ENCODE data around the gene LRRC75A.

The LRRC75A gene

DNA sequence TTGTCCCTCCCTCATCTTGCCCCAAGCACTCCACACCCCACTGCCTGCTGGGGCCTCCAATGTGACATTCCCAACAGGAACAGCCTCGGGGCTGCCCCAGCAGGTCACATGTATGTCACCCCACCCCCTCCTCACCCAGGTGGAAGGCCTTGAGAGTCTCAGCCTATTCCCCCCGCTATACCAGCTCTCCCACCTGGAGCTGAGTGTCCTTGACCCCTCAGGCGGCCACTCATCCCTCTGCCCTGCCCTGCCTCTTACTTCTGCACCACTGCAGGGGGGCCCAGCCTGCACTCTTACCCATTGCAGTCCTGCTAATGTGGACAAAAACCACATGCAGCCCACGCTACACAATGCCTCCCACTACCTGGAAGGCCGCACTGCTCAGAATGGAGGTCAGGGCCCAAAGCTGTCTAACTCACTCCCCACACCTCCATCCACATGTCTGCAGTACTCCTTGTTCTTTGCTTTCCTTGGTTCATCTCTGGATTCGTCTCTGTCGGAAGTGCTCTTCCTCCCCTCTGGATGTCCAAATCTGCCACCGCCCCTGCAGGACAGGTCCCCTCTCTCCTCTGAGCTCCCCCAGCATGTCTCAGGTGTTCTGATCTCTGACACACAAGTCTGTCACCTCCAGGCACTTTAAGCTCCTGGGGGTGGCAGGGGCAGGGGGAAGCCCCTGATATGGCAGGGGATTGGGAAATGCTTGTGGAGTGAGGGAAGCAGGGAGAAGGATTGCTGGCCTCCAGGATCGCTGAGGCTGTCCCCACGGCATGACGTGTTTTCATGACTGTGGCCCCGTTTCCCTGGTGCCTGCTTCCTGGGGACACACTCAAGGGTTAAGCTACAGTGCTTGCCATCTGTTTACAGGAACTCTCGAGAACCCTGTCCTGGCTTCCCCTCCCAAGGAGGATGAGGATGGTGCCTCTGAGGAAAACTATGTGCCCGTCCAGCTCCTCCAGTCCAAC is 55.8 kb downstream of the LRRC75A start:
- no peak for DNase-seq (ENCODE audit: low read depth in 1 of 2, low spot score in 1 of 2)

DNA sequence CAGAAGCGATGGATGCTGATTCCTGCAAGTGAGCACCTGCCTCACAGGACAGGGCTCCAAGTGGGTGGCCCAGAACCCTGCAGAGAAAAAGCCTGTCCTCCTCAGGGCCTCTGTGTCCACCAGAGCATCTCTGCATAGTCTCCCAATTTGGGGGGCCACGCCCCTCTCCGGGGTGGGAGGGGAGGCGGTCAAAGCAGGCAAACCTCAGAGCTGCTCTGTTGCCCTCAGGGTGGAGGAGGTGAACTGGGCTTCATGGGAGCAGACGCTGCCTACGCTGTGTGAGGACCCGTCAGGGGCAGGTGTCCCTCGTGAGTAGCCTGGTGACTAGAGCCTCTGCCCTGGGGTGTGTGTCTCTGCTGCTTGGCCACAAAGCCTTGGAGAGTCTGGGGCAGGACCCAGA is 57.3 kb downstream of the LRRC75A start:
- DNase-seq (ENCODE audit: low read depth in 1 of 2, low spot score in 1 of 2) = no peak

DNA sequence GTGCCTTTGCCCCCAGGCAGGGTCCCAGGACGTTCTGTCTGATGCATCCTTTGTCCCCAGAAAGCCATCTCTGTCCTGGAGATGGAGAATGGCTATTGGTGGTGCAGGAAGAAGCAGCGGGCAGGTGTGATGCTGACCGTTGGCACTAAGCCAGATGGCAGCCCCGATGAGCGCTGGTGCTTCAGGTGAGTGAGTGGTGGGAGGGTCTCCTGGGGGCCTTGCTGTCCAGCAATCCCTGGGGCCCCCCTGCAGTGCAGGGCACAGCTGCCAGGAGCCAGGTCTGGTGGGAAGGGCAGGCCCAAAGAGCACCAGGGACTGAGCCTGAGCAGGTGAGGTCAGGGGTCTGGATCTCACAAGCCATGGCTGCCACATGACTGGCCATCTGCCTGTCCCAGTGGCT is 58.5 kb downstream of the LRRC75A start:
- no peak for DNase-seq (ENCODE audit: low read depth in 1 of 2, low spot score in 1 of 2)

DNA sequence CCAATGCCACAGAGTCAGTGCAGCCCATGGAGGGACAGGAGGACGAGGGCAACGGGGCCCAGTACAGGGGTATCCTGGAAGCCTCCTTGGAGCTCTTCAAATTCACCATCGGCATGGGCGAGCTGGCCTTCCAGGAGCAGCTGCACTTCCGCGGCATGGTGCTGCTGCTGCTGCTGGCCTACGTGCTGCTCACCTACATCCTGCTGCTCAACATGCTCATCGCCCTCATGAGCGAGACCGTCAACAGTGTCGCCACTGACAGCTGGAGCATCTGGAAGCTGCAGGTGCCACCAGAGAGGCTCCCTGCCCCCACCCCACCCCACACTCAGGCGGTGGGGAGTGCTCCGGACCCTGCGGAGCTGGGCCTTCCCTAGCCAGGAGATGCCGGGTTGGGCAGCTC is 60.0 kb downstream of the LRRC75A start:
- no peak for DNase-seq (ENCODE audit: low read depth in 1 of 2, low spot score in 1 of 2)

DNA sequence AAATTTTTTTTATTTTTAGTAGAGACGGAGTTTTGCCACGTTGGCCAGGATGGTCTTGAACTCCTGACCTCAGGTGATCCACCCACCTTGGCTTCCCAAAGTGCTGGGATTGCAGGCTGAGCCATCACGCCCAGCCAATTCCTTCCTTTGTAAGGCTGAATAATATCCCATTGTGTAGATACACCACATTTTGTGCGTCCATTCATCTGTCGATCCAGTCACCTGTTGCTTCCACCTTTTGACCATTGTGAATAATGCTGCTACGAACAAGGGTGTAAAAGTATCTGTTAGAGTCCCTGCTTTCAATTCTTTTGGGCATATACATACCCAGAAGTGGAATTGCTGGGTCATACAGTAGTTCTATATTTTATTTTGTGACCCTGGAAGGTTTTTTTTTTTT is 61.3 kb downstream of the LRRC75A start:
- no peak for DNase-seq (ENCODE audit: low read depth in 1 of 2, low spot score in 1 of 2)

DNA sequence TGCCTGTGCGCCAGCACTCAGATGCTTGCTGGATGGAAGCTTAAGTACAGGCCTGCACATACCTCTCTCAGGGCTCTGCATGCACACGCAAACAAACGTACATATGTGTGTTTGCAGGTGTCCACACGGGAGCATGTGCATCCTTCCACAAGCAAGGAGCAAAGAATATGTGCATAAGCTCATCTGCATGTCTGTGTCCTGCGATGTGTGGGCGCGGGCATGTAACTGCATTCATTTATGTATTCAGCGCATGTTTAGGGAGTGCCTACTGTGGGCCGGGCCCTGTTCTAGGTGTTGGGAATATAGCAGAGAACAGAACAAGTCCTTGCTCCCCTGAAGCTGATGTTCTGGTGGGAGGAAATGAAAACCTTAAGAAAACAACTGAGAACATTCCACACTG is 62.9 kb downstream of the LRRC75A start:
- no peak for DNase-seq (ENCODE audit: low read depth in 1 of 2, low spot score in 1 of 2)

DNA sequence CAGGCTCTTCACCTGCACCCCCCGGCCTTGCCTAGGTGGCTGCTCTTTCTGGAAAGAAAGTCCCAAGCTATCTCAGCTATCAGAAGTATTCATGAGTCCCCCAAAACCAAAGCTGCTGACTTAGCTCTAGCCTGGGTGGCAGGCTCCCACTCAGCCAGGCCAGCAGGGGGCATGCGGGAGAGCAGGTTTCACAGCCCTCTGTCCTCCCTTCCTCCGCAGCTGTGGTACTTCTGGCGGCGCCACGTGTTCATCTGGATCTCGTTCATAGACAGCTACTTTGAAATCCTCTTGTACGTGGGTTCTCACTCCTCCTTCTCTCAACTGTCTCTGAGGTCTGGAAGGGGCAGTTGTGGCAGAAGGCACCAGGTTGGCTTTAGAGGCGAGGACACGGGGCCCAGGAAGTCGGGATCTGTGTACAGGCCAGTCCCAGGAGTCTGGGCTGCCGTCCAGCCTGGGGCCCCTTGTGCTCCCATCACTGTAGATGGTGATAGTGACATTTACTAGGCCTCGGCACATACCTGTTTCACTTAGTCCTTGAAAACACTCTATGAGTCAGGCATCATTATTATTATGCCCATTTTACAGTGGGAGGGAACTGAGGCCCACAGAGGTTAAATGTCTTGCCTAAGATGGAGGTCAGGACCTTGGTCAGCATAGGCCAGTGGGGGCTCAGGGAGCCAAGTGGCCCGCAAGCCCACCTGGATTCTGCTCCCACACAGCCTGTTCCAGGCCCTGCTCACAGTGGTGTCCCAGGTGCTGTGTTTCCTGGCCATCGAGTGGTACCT is 63.7 kb downstream of the LRRC75A start:
- DNase-seq (ENCODE audit: low read depth in 1 of 2, low spot score in 1 of 2) = no peak

DNA sequence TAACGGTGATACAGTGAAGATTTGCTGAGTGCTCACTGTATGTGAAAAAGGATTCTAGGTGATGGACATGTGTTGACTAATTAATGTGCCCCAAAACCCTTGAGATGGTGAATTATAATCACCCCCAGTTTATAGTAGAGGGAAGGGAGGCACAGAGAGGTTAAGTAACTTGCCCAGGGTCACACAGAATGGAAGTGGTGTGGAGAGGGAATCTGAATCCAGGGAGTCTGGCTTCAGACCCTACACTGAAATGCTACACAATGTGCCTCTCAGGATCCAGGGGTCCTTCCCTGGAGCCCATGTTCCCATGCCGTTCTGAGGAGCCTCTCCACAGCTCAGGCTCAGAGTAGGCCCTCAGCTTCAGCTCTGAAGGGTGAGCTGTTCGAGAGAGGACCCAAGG is 65.0 kb downstream of the LRRC75A start:
- DNase-seq (ENCODE audit: low read depth in 1 of 2, low spot score in 1 of 2) = no peak

DNA sequence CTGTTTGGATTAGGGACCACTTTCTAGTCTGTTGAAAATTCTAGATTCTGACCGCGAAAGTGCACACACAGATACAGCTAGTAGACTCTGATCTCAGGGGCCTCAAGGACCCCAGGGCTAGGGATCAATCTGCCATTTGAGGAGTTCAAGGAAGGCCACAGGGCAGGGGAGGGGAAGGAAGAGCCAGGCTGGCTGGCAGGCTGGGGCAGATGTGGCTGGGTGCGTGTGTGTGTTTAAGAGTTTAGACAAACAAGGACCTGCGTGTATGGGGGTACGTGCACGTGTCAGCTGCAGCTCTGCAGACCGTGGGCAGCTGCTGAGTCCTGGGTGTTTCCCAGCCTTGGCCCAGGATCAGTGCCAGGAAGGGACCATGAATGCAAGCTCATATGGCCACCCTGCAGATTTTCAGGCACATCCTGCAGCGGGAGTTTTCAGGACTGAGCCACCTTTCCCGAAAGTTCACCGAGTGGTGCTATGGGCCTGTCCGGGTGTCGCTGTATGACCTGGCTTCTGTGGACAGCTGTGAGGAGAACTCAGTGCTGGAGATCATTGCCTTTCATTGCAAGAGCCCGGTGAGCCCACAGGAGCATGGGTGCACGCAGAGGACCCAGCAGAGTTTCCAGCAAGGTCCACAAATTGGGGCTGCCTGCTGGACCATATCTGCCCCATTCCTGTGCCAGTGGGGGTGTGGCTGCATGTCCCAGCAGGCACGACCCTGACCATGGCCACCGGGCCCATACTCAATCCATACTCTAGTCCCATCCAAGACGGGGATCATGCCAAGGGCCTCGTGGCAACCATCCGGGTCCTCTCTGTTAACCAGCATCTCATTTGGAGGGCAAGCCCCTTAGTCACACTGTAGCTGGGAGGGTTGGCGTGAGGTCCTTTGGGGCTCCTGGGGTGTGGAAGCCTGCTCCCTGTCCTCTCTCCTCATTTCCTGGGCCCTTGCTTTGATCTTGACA is 66.0 kb downstream of the LRRC75A start:
- DNase-seq (ENCODE audit: low read depth in 1 of 2, low spot score in 1 of 2) = no peak

DNA sequence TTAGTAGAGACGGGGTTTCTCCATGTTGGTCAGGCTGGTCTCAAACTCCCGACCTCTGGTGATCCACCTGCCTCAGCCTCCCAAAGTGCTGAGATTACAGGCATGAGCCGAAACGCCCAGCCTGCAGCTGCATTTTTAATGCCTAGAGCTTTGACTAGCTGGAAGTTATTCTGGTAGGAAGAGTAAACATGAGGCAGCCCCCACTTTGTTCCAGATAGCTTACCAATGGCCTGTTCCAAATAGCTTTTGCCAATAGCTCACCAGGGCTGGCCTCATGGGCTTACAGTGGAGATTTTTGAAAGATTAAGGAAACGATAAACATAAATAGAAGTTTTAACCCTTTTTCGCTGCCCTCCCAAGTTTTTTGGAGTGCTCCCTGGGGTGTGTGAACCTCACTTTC is 66.8 kb downstream of the LRRC75A start:
- DNase-seq (ENCODE audit: low read depth in 1 of 2, low spot score in 1 of 2) = no peak

DNA sequence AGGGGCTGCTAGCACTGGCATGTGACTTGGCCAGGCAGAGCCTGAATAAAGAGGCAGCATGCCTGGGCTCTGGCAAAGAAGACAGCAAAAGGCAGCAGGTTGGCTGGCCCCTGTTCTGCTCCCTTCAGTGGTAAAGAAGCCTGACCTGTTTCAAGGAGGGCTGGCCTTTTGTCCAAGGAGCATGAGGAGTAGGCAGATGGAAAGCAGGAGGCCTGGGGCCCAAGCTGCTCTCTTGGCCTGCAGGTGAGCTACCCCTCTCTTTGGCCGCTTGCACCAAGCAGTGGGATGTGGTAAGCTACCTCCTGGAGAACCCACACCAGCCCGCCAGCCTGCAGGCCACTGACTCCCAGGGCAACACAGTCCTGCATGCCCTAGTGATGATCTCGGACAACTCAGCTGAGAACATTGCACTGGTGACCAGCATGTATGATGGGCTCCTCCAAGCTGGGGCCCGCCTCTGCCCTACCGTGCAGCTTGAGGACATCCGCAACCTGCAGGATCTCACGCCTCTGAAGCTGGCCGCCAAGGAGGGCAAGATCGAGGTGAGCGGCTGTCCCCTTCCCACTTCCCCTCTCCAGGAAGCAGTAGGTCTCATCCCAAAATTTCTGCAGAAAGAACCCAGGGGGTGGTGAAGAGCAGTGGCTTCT is 68.6 kb downstream of the LRRC75A start:
- DNase-seq (ENCODE audit: low read depth in 1 of 2, low spot score in 1 of 2) = no peak

DNA sequence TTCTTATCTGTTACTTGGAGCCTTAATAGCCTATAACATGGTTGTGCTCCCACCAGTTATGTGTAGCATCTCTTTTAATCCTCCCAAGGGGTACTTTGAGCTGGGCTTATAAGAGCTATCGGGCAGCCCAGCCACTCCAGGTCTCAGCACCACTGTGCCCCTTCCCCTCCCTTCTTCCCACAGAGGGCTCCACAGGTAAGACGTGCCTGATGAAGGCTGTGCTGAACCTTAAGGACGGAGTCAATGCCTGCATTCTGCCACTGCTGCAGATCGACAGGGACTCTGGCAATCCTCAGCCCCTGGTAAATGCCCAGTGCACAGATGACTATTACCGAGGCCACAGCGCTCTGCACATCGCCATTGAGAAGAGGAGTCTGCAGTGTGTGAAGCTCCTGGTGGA is 69.6 kb downstream of the LRRC75A start:
- no peak for DNase-seq (ENCODE audit: low read depth in 1 of 2, low spot score in 1 of 2)

DNA sequence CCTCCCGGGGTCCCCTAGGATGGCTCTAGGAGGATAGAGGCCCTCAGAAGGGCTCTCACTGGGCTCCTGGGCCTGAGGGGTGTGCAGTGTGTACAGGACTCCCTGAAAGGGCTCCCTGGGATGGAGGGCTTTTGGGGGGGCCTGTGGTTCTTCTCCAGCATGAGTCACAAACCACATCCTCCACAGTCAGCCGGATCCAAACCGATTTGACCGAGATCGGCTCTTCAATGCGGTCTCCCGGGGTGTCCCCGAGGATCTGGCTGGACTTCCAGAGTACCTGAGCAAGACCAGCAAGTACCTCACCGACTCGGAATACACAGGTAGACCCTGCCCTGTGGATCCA is 72.1 kb downstream of the LRRC75A start:
- DNase-seq (ENCODE audit: low read depth in 1 of 2, low spot score in 1 of 2) = peak in 1 of 2 donors; percentile 35

DNA sequence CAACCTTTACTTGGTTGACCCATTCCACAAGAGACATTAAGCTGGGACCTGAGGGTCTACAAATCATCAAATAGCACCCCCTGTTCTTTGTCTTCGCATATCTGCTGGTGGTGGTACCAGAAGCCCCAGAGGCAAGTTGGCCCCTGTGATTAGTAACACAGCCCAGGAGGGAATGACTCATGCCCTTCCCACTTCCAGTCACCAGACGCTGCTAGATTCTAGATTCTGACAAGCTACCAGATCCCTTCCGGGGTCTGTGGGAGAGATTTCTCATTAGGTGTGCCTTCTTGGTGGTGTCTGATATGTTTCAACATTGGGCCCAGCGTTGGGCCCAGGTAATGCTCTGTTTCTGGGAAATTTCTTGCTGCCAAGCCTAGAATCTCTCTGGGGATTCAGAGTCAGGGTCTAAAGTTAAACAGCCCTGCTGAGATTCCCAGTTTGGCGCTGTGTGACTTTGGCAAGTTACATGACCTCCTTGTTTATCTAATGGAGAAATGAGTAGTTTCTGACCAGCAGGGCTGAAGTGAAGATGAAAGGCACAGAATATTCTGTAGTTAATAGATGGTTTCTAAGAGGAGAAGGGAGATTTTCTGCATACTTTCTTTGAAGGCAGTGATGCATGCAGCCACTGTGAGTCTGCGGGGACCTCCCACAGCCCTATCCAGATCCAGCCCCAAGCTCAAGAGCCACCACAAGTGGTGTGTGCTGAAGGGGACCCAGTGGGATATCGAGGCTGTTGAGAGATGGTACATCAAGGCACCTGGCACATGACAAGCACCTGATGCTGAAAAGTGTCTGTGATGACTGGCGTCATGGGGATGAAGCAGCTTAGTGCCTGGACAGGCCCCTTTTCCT is 72.7 kb downstream of the LRRC75A start:
- peak in 1 of 2 donors; percentile 45 for DNase-seq (ENCODE audit: low read depth in 1 of 2, low spot score in 1 of 2)

DNA sequence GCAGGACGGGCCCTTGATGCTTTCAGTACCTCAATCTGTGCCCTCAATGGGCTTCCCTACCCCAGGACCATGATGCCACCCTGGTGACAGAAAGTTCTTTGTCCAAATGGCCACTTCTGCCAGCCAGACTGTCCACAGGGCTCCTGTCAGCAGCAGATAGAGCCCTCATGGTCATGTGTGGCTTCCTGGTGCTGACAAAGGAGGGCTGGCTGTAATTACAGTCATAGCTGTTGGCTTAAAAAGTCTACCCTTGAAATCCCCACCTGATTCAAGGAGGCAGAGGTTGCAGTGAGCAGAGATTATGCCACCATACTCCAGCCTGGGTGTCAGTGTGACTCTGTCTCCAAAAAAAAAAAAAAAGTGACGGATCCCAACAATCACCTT is 73.3 kb downstream of the LRRC75A start:
- DNase-seq (ENCODE audit: low read depth in 1 of 2, low spot score in 1 of 2) = no peak

DNA sequence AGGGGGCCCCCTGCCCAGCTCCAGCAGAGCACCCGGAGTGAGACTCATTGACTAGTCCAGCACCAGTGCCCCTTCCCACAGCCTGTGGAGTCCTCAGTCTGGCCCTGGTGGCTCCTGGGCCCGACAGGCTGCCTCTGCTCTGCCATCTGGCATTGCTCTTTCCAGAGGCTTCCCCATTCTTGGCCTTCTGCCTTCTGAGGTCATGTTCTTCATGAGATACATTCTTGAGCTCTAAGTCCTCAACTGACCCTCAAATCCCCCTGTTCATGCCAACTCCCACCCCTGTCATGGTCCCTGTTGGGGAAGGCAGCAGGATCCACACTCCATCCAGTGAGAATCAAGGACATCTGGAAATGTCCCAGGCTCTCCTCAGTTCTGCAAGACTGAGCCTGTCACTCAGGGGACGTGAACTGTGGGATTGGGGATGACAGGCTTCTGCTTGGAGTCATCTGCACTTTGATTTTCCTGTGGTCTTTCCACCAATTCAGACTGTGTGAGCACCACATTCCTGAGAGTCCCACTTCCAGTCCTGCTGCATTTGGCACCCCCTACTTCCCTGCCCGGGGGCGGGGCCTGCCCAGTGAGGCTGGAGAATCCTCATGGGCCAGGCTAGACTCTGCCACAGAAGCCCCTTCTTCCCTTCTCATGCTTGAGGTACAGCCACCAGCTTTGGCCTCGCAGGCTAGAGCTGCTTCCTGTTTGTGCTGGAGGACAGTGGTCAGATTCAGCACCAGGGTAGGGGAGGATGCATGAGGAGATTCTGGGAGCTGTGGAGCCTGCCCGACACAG is 73.9 kb downstream of the LRRC75A start:
- DNase-seq (ENCODE audit: low read depth in 1 of 2, low spot score in 1 of 2) = no peak

DNA sequence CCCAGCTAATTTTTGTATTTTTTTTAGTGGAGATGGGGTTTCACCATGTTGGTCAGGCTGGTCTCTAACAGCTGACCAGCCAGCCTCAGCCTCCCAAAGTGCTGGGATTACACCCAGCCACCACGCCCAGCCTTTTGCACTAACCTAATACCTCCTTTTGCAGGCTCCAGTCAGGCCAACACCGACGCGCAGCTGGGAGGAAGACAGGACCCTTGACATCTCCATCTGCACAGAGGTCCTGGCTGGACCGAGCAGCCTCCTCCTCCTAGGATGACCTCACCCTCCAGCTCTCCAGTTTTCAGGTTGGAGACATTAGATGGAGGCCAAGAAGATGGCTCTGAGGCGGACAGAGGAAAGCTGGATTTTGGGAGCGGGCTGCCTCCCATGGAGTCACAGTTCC is 74.6 kb downstream of the LRRC75A start:
- no peak for DNase-seq (ENCODE audit: low read depth in 1 of 2, low spot score in 1 of 2)

DNA sequence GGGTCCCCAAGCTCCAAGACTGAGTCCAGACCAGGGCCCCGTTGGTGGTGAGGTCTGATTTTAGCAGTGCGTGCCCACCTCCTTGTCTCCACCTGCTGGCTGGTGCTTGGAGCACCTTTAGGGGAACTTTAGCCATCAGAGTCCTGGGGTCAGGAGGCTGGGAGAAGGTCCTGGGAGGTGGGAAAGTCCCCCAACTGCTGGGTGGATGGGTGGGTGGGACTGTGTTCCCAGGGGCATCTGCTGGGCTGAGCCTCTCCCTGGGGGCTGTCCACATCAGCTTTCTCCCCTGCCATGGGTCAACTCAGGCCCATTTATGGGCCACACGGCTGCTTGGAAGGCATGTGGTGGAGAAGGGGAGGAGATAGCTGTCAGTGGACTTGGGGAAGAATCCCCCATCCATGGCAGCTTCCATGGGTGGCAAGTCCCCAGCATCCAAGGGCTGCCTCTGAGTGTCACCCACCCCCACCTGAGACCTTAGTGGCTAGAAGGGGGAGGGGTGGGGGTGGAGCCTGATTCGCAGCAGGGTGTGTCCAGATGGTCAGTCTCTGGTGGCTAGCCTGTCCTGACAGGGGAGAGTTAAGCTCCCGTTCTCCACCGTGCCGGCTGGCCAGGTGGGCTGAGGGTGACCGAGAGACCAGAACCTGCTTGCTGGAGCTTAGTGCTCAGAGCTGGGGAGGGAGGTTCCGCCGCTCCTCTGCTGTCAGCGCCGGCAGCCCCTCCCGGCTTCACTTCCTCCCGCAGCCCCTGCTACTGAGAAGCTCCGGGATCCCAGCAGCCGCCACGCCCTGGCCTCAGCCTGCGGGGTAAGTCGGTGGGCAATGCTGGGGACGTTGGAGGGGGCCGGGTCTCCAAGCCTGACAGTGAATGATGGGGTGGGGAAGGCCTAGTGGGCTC is 76.7 kb downstream of the LRRC75A start, which contains the start of gene TRPV2:
TRPV2 (plus strand) TSS at position 541 of the 894 bp plus-strand sequence. CDS start 2,098 bp downstream, outside the sequence.
- DNase-seq (ENCODE audit: low read depth in 1 of 2, low spot score in 1 of 2) = peak in 1 of 2 donors; percentile 15

Measured in activated T-helper 1 cell treated with anti-CD3 and anti-CD28 coated beads, Interleukin-2, amount 50 U/mL, for 16 hours (primary cell).